Stimulated activated naive CD4-positive, alpha-beta T cell (primary cell): ENCODE results near the gene NPTXR.

ENCODE experiments used
- DNase-seq, 6 experiments: peaks; one replicate each; lab custom pipeline; 2025; lab: John Stamatoyannopoulos, UW

The NPTXR gene

DNA sequence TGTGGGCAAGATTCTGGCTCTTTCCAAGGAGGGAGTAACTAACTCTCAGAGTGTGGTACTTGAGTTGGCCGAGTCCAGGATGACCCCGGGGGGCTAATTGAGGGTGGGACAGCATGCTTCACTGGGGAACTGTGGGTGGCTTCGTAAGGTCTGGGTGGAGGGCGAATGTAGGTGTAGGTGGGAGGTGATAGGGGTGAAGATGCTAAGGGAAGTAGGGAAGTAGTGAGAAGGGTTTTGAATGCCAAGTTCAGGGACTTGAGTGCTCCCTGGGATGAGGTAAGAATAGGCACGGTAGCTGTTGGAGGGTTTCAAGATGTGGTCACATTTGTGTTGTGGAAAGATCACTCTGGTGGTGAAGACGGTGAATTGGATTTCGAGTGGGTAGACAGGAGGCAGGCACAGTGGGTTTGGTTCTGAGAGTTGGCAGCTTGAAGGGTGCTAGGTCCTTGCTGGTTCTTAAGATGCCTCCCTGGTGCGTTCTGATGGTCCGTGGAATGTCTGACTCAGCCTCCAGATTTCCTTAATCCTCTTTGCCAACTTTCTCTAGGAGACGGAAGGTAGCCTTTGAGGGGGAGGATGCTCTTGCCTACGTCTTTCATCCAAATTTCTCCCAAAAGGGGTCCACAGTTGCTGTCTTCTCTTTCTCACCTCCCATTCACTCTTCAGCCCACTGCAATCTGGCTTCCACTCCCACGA lies 47.4 kb downstream of the NPTXR start:
- no peak for DNase-seq

DNA sequence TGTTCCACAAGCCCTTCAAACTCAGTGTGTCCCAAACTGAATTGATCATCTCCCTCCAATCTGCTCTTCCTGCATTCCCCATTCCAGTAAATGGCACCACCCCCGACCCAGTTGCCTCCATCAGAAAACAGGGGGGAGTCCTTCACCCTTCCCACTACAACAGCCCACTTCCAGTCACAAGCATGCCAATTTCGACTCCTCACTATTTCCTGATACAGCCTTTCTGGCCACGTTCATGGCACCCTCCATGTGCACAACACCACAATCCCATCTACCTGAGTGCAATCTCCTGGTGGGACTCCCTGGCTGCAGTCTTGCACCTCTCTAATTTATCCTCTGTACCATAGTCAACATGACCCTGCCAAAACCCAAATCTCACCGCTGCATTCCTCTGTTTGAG lies 48.3 kb downstream of the NPTXR start:
- no peak for DNase-seq

DNA sequence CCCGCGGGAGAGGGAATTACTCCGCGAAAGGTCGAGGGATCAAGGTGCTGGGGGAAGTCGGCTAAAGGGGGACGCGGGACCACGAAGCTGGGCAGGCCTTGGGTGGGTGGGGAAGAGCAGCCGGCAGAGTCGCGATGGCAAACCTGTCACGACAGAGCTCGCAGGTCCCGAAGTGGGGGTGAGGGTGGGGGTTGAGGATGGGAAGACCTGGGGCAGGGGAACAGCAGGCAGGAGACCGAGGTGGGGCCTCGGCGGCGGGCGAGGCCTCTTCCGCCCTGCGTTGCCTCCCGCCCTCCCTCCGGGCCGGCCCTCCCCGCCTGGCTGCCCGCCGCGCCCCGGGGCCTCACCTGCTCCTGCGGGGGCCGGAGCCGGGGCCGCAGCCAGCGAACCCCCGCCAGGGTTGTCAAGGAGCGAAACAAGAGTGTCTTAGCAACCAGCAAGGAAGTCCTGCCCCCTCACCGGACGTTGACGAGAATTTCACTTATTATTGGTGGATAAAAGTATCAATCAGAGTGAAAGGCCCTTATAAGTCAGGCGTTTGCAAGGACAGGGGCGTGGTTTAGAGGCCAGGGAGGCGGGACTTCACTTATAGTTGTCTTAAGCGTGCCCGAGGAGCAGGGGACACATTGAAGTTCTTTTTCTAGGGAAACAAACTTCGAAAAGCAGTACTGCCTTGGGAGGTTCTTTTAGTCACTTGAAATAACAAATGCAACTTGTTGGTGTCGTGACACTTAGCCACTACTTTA lies 49.9 kb downstream of the NPTXR start, which contains the start of gene DNAL4:
TSS of gene DNAL4 (minus strand) at position 423 of the 746 bp plus-strand sequence. CDS start 11,412 bp downstream, outside the sequence.
- peak; percentile 78 to 94 (median 92) for DNase-seq

DNA sequence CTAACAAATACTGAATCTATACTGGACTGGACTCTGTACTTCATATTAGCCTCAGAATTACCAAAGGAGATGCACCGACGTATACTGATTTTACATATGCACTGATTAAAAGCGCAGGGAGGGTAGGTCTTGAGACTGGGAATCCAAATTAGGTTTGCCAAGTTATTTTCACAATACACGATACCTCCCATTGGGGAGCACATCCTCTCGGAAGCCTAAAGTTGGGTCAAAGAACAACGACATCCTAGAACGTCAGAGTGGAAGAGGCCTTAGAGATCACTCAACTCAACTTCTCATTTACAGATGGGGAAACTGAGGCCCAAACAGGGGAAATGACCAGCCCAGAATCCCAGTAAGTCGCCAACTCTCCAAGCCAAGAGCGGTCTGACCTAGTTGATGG lies 50.5 kb downstream of the NPTXR start:
- no peak for DNase-seq

DNA sequence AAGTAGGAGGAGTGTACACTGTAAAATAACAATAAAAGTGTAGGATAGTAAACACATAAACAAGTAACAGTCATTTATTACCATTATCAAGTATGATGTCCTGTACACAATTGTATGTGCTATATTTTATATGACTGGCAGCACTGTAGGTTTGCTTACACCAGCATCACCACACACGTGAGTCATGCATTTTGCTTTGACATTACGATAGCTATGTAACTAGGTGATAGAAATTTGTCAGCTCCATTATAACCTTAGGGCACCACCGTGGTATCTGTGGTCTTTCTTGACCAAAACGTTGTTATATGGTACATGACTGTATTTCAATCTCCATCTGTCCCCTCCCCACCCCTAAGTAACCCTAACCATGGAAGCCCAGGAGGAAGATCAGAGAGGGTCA lies 51.0 kb downstream of the NPTXR start:
- no peak for DNase-seq

DNA sequence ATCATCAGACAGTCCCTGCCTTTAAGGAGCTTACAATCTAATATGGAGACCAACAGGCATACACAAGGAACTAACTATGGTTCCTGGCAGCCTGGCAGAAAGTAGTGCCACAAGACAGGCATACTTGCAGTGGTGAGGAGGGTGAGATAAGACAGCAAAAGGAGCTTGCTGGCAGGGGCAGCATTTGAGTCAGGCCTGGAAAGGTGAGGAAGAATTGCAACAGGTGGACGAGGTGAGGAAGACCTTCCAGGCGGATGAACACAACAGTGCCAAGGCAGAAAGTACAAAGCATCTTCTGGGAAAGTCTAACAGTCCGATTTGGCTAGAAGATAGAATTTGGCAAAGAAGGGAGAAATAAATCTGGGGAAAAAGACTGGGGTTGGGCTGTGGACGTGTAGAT lies 54.2 kb downstream of the NPTXR start:
- no peak for DNase-seq

DNA sequence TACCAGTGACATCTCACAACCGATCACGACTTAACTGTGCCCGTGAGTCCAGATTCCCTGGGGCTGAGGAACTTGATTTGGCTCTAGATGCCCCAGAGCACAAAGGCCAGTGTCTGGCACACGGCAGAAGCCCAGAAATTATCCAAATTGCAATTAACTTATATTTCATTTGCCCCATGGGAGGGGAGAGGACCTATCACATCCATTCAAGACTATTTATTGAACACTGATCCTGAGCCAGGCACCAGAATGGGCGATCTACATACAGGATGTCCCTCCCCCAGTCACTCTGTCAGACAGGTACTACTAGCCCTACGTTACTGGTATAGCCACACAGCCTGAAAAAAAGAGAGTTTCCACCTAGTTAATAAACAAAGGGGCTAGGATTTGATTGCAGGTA lies 55.0 kb downstream of the NPTXR start:
- no peak for DNase-seq

DNA sequence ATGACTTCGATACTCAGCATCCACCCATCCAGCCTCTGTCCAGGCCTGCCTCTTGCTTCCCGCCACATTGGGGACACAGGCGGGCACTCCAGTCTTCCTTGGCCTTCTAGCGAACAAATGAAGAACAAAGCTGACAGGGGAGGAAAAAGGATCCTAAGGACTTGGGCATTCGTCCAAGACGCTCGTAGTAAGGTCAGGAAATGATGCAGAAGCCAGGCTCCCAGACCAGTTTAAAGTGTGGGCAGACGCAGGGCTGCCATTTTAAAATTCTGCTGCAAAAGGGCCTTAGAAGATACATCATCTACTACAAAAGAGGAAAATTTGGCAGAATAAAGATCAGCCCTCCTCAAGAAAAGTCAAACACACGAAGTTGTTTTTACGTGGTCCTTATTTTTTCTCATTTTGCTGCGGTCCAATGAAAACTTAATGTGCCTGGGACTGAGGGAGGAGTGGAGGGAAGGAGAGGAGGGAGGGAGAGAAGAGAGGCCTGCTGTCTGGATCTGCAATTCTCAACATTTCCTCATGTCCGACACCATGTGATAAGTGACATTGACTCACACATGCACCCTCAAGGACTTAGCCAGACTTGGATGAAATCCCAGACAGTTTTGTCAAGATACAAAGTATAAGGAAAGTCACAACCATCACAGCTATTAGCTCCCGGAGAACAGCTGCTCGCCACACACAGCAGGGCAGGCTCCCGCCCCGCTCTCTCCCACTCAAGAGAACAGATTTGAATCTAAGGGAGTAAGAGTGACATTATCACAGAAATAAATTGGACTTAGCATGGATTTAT lies 55.6 kb downstream of the NPTXR start:
- no peak for DNase-seq

DNA sequence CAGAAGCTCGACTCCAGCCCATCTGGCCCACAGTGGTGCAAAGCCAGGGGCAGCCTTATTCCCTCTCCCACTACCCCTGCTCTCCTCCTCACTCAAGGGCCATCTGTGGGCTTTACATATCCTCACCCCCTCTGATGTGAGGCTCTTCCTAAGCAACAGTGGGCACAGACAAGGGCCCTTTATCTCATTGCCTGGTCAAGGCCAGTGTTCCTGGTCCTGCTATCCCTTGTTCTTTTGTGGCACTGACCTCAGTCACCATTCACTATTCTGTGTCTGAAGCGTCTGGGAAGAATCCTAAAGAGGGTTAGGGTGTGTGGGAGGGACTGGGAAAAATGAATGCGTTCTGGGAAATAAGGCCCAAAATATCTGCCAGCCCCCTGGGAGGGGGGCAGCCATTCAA lies 57.2 kb downstream of the NPTXR start:
- no peak for DNase-seq

DNA sequence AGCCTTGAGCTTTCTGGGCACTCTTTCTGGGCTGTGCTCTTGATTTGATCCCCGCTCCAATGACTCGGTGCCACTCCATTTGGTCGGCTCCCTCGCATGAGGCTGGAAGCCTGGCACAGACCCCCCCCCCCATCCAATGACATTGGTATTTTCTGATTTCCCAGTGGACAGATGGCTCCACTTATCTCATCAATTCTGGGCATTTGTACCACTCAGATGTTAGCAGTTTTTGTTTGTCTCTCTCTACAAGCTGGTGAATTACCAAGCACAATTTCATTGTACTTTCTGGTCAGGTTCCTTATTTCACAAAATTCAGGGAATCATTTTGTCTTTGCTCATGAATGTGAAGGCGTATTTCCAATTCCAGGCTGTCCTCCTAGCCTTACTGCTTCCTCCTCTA lies 59.0 kb downstream of the NPTXR start:
- no peak for DNase-seq

DNA sequence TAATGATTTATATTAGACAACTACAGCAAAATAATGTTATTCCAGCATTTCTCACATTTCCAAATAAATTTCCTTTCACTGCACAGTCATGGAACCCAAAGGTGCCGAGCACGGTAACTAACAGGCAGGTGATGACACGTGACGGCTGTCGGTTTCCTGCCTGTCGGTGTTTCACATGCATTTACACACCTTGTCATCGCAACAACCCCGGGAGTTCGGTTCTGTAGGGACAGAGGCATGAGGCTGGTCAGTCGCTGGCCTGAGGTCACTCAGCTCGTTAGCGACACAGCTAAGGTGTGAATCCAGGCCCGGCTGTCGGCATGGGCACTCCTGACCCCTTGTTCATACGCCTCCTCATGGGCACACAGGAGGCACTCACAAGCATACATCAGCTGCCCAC lies 59.8 kb downstream of the NPTXR start:
- no peak for DNase-seq

DNA sequence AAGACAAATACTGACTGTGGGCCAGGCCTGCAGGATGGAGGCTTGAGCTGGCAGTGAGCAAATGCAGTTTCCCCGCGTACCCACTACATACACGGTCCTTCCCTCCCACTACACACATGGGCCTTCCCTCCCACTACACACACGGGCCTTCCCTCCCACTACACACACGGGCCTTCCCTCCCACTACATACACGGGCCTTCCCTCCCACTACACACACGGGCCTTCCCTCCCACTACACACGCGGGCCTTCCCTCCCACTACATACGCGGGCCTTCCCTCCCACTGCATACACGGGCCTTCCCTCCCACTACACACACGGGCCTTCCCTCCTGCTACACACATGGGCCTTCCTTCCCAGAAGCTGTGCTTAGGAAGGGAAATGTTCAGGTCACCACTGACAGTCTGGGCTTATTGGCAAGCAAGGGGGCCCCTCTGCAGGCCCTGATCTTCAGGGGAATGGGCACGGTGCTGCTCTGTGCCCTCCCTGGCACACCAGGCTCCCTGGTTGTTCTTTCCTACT lies 60.7 kb downstream of the NPTXR start:
- DNase-seq: no peak

DNA sequence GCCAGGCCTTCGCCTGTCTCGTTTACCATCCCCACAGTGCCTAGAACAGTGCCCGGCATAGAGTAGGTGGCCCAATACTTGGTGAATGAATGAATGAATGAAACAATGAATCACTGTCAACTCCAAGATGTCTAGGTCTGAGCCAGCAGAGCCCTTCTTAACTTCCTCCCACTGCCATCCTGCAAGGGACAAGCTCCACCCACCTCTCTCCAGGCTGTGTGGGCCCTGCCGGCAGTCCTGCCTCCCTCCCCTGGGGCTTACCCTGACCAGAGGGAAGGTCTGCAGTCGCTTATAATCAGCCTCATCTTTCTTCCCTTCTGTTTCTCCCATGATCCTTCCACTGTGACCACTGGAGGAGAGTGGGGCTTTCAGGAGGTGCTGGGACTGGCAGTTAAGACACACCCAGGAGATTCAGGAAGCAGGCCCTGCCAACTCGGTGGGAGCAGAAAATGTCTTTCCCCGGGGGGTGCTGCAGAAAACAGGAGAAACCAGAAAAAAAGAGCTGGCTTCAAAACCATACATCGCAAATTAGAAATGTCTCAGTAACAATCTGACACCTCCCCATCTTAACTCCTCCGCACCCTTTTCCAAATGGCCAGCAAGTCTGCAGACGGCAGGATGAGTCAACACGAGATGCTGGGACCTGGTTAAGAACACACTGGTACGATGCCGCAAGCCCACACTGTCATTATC lies 61.3 kb downstream of the NPTXR start:
- no peak for DNase-seq

DNA sequence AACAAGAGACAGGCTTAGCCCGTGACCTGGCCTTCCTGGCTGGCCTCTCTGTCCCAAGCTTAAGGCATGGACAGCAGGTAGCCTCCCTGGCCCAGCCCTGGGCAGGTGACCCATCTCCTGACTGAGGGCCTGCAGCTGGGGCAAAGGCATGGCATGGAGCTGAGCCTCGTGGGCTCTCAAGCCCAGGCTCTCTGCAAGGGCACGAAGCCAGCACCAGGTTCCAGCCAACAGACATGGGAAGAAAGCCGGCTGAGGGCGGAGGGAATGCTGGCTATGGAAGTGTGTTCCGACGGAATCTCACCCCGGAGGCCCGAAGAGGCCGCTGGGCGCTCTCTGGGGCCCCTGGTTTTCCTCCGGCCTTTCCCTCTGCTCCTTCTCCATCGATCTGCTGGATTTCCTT lies 62.8 kb downstream of the NPTXR start:
- no peak for DNase-seq

DNA sequence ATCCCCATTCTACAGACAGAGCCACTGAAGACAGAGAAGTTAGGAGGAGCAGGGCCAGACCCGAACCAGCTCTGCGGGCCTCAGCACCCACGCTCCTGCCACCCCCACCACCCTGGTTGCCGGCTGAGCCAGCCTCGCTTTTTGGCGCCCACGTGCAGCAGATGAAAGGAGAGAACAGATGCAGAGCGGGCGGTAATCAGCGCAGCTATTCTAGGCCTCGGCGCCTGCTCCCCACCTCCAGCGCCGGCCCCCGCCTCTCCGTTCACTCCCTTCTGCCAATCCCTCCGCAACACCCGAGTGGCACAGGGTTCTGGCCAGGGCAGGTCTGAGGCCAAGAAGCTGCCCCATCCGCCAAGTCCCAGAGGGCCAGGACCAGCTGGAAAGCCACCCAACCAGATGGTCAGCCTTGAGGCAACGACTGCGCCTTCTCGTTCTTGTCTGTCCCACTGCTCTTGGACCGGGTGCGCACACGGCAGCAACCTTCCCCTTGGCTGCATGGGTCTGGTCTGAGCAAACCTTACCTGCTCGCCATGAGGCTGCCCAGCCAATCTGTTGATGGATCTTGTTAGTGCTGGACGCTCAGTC lies 66.6 kb downstream of the NPTXR start:
- DNase-seq: no peak

DNA sequence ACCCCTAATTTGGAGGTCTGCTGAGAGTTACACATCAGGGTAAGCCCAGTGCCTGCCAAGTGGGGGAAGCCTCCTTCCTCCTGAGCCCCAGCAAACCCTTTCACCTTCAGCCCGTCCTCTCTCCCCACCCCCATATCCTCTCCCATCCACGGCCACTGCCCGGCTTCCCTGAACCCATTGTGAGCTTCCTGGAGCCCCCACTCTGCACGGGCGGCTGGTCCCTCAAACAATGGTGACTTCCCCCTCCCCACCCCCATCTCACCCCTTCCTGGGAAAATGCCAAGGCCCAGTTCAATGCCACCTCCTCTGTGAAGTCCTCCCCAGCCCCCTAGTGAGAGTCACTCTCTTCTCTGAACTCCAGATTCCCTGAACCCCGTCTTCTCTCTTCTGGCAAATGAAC lies 67.7 kb downstream of the NPTXR start:
- DNase-seq: no peak

DNA sequence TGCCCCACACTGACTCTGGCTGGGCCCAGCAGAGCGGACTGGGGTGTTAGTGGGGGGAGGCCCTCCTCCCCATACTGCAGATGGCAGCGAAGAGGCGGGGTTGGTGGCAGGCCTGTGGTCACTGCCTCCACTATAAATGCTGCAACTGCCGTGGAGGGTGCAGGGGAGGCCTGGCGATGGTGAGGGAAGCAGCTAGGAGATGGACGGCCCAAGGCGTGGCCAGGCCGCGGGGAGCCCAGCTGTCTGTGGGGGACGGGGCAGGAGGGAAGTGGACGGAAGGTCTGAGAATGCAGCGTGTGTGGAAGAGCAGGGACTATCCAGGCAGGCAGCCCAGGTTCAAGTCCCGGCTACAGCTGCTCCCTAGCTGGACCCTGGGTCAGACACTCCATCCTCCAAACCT lies 68.2 kb downstream of the NPTXR start:
- no peak for DNase-seq

DNA sequence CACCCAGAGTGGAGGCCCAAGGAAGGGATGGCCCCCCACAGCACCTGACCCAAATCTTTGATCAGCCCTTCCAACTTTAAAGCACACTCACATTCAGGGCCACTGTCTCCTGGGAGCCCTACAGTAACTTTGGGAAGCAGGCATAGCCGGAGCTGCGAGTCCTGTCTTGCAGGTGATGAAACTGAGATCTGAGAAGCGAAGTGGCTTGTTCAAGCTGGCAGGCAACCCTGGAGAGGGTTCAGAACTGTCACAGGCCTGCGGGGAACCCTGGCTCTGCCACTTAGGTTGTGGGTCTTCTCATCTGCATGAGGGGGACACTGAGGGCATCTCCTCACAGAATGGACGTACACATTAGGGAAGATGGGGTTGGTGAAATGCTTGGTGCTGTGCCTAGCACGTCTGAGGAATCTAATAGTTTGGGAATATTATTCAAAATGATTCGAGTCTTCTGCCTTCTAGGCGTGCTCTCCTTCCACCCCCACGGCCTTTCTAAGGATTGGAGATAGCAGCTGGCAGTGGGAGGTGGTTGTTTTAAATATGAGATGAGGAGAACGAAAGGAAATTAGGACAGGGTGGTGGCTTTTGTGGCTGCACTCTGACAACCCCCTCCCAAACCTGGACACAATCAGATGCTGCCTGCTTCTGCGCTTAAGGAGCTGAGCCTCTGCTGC lies 69.2 kb downstream of the NPTXR start:
- DNase-seq: no peak

DNA sequence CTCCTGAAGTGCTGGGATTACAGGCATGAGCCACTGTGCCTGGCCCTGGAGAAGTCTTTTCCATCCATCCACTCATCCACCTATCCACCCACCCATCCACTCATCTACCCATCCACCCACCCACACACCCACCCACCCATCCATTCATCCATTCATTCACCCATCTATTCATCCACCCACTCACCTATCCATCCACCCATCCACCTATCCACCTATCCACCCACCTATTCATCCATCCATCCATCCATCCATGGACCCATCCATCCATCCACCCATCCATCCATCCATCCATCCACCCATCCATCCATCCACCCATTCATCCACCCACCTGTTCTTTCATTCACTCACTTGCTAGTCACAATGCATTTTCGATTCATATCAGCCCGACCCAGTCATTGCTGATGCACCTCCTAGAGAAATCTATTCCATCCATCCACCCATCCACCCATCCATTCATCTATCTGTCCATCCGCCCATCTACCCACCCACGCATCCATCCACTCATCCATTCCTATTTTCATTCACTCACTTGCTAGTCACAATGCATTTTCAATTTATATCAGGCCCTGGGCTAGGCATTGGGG lies 70.4 kb downstream of the NPTXR start:
- DNase-seq: no peak

DNA sequence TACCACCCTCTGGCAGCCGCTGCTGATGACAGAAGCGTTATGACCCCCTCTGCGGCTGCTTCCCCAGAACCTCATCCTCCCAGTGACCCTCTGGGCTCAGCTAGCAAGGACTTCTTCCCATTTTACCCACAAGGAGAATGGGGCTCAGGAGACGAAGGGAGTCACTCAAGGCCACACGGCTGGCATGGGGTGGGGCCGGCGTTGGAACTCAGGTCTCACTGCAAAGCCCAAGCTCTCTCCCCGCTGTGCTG lies 71.3 kb downstream of the NPTXR start:
- DNase-seq: no peak
